Neural progenitor cell (in vitro differentiated cells): ENCODE measurements around the gene MKNK1. TPM values are rescaled to one million over a fixed set of nuclear protein-coding genes. Genes with fewer than 3 reads are reported as not detected.

Experiments used
- DNase-seq: peaks from one replicate; pipeline ENCODE4 v3.0.0-alpha.2; 2016; ENCODE audit warnings: low spot score
- H2AFZ ChIP-seq: fragments of 200-600 bp; sonication (generic); replicated peaks from 2 replicates; pipeline ENCODE4 v1.6.1; 2016; ENCODE audit warnings: antibody characterized with exemption
- H3F3A ChIP-seq: fragments of 200-600 bp; sonication (generic); 2 replicates; pipeline ENCODE4 v1.6.1; 2016; ENCODE audit warnings: antibody characterized with exemption, low read depth
- H3K27ac ChIP-seq: fragments of 200-600 bp; sonication (generic); 2 replicates; pipeline ENCODE4 v1.5.1; 2016; ENCODE audit warnings: mild to moderate bottlenecking
- H3K27me3 ChIP-seq: fragments of 200-600 bp; sonication (generic); 2 replicates; pipeline ENCODE4 v1.6.1; 2016; ENCODE audit warnings: mild to moderate bottlenecking, moderate library complexity
- H3K36me3 ChIP-seq: fragments of 200-600 bp; sonication (generic); 2 replicates; pipeline ENCODE4 v1.5.1; 2016
- H3K4me1 ChIP-seq: fragments of 200-600 bp; sonication (generic); 2 replicates; pipeline ENCODE4 v1.6.1; 2016; ENCODE audit warnings: mixed run types
- H3K4me2 ChIP-seq: fragments of 200-600 bp; sonication (generic); 2 replicates; pipeline ENCODE4 v1.6.1; 2016
- H3K4me3 ChIP-seq: fragments of 200-600 bp; sonication (generic); 2 replicates; pipeline ENCODE4 v1.5.1; 2016
- H3K79me2 ChIP-seq: fragments of 200-600 bp; sonication (generic); 2 replicates; pipeline ENCODE4 v1.6.1; 2016; ENCODE audit warnings: low read depth
- H3K9ac ChIP-seq: fragments of 200-600 bp; sonication (generic); 2 replicates; pipeline ENCODE4 v1.6.1; 2016
- H3K9me3 ChIP-seq: fragments of 200-600 bp; sonication (generic); 2 replicates; pipeline ENCODE4 v1.5.1; 2016; ENCODE audit warnings: low read depth
- H4K20me1 ChIP-seq: fragments of 200-600 bp; sonication (generic); 2 replicates; pipeline ENCODE4 v1.6.1; 2016; ENCODE audit warnings: low read depth
- H3K27ac Mint-ChIP-seq: 3 replicates; pipeline ENCODE4 v1.8.0; 2021; ENCODE audit warnings: mixed read lengths
- H3K27me3 Mint-ChIP-seq: 2 replicates; pipeline ENCODE4 v1.8.0; 2022; ENCODE audit warnings: low read depth, mild to moderate bottlenecking, inconsistent platforms, moderate library complexity, mixed read lengths; ENCODE audit not compliant: insufficient read depth
- H3K36me3 Mint-ChIP-seq: 3 replicates; pipeline ENCODE4 v1.8.0; 2021; ENCODE audit warnings: mixed read lengths
- H3K4me1 Mint-ChIP-seq: 3 replicates; pipeline ENCODE4 v1.8.0; 2021; ENCODE audit warnings: mixed read lengths
- H3K4me3 Mint-ChIP-seq: 3 replicates; pipeline ENCODE4 v1.8.0; 2021; ENCODE audit warnings: mild to moderate bottlenecking, moderate library complexity, mixed read lengths
- H3K9me3 Mint-ChIP-seq: 3 replicates; pipeline ENCODE4 v1.8.0; 2020; ENCODE audit warnings: mixed read lengths
- EZH2 ChIP-seq: fragments of 200-600 bp; sonication (generic); IDR thresholded peaks from 2 replicates; pipeline ENCODE4 v1.6.1; 2017; ENCODE audit warnings: antibody characterized with exemption, mild to moderate bottlenecking, moderate library complexity
- EZH2phosphoT487 ChIP-seq: fragments of 200-600 bp; sonication (generic); IDR thresholded peaks from 2 replicates; pipeline ENCODE4 v1.6.1; 2017; ENCODE audit warnings: antibody characterized with exemption
- total RNA-seq: library from RNA; depleted of rRNA; stranded (reverse); fragments of >200 nt; gene quantifications from 2 replicates; pipeline ENCODE4 v1.2.3, GENCODE V29; 2015; ENCODE audit warnings: low replicate concordance
- TF ChIP-seq, protein P1 (sequence below): fragments of 200-600 bp; sonication (generic); IDR thresholded peaks from 2 replicates; pipeline ENCODE4 v1.5.1; 2017; ENCODE audit warnings: antibody characterized with exemption, mild to moderate bottlenecking

The MKNK1 gene
- total RNA-seq, 1 donor from 2014 or later: 10.5 TPM

DNA sequence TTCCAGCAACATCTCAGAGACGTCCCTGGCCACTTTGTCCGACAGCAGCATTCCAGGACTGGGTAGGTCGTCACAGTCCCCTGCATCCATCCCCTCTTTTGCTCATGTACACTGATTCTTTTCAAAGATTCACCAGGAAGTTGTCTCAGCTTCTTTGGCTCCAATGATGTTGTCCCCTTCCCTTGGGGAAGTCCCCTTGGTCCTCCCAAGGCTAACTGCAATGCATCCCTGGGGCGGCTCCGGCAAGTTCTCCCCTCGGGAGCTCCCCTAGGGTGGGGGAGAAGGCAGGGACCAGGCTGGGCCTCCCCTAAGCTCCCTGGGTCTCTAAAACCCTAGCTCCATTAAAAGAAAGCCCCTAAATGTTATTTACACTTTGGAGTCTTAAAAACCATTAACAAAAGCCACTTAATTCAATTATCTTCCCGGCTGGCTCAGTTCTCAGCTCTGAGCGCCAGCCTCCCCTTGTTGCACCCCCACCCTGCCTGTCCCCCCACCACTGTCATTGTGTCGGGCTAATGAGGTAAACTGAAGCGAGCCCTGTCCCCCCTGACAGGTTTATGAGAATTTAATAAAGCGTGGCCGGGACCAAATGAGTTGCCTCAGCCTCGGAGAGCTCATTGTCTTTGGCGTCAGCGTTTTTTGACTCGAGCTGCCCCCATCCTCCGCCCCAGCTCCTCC is 77.9 kb downstream of the MKNK1 start:
- Histone ChIP-seq H3K27me3 (peaks cover 100% of the 10 kb centered on the region), H3K79me2 (no peaks in the 10 kb centered on the region), H3K4me3 (no peak overlapping the region), H3F3A (peaks cover 36% of the 10 kb centered on the region), H3K9me3 (no peaks in the 10 kb centered on the region), H3K4me2 (peak overlapping the region; percentile 38), H4K20me1 (peaks cover 78% of the 10 kb centered on the region), H2AFZ (no peak overlapping the region), H3K4me1 (peaks cover 37% of the 10 kb centered on the region), H3K27ac (no peak overlapping the region), H3K9ac (no peak overlapping the region), H3K36me3 (no peaks in the 10 kb centered on the region)
- H3K4me1 Mint-ChIP-seq: peaks cover 53% of the 10 kb centered on the region
- DNase-seq: peak; percentile 58
- H3K4me3 Mint-ChIP-seq: peak overlapping the region; percentile 72
- peaks cover 59% of the 10 kb centered on the region for H3K27me3 Mint-ChIP-seq
- H3K36me3 Mint-ChIP-seq: no peaks in the 10 kb centered on the region
- TF ChIP-seq EZH2phosphoT487 (peak; percentile 46), EZH2 (no peak)
- H3K9me3 Mint-ChIP-seq: no peaks in the 10 kb centered on the region
- no peak overlapping the region for H3K27ac Mint-ChIP-seq

GRCh38 chr1:46525253-46525983 is 78.7 kb downstream of the MKNK1 start:
- H3K79me2 ChIP-seq: no peaks in the 10 kb centered on the region
- Mint-ChIP-seq H3K9me3 (no peaks in the 10 kb centered on the region), H3K27ac (no peak overlapping the region), H3K4me3 (peak overlapping the region; percentile 72), H3K4me1 (peaks cover 57% of the 10 kb centered on the region), H3K36me3 (no peaks in the 10 kb centered on the region), H3K27me3 (peaks cover 55% of the 10 kb centered on the region)
- no peak overlapping the region for H2AFZ ChIP-seq
- no peak overlapping the region for H3K4me3 ChIP-seq
- peaks cover 36% of the 10 kb centered on the region for H3F3A ChIP-seq
- peak; percentile 72 for DNase-seq
- TF ChIP-seq EZH2 (no peak), EZH2phosphoT487 (no peak)
- TF ChIP-seq, protein P1, sequence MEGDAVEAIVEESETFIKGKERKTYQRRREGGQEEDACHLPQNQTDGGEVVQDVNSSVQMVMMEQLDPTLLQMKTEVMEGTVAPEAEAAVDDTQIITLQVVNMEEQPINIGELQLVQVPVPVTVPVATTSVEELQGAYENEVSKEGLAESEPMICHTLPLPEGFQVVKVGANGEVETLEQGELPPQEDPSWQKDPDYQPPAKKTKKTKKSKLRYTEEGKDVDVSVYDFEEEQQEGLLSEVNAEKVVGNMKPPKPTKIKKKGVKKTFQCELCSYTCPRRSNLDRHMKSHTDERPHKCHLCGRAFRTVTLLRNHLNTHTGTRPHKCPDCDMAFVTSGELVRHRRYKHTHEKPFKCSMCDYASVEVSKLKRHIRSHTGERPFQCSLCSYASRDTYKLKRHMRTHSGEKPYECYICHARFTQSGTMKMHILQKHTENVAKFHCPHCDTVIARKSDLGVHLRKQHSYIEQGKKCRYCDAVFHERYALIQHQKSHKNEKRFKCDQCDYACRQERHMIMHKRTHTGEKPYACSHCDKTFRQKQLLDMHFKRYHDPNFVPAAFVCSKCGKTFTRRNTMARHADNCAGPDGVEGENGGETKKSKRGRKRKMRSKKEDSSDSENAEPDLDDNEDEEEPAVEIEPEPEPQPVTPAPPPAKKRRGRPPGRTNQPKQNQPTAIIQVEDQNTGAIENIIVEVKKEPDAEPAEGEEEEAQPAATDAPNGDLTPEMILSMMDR: no peak
- no peaks in the 10 kb centered on the region for H3K9me3 ChIP-seq
- no peaks in the 10 kb centered on the region for H3K36me3 ChIP-seq
- H3K4me2 ChIP-seq: peak overlapping the region; percentile 52
- no peak overlapping the region for H3K9ac ChIP-seq
- peaks cover 100% of the 10 kb centered on the region for H3K27me3 ChIP-seq
- peaks cover 38% of the 10 kb centered on the region for H3K4me1 ChIP-seq
- H3K27ac ChIP-seq: no peak overlapping the region
- peaks cover 85% of the 10 kb centered on the region for H4K20me1 ChIP-seq

DNA sequence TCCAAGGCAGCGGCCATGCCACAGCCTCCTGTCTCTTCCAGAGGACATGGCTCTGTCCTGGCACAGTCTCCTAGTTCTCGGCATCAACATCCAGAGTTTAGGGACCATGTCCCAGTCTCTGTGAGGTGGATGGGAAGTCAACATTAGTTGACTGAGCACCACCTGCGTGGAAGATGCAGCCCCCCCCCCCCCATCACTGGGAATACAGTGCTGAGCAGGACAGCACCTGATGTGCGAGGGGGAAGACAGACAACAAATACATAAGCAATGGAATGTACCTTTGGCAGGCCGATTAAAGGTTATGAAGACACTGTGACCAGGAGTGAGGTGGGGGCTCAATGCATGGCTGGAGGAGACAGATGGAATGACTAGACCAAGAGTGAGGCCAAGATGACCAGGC is 79.2 kb downstream of the MKNK1 start:
- H3K4me3 Mint-ChIP-seq: peak overlapping the region; percentile 30
- H3K36me3 Mint-ChIP-seq: no peaks in the 10 kb centered on the region
- H3K4me1 ChIP-seq: peaks cover 43% of the 10 kb centered on the region
- H2AFZ ChIP-seq: no peak overlapping the region
- no peaks in the 10 kb centered on the region for H3K9me3 Mint-ChIP-seq
- H3K4me3 ChIP-seq: no peak overlapping the region
- H4K20me1 ChIP-seq: peaks cover 91% of the 10 kb centered on the region
- H3K27me3 Mint-ChIP-seq: peaks cover 56% of the 10 kb centered on the region
- peaks cover 63% of the 10 kb centered on the region for H3K4me1 Mint-ChIP-seq
- DNase-seq: no peak
- H3K36me3 ChIP-seq: no peaks in the 10 kb centered on the region
- H3F3A ChIP-seq: peaks cover 36% of the 10 kb centered on the region
- H3K4me2 ChIP-seq: peak overlapping the region; percentile 52
- no peaks in the 10 kb centered on the region for H3K9me3 ChIP-seq
- TF ChIP-seq, protein P1: no peak
- TF ChIP-seq EZH2 (no peak), EZH2phosphoT487 (no peak)
- peak overlapping the region; percentile 55 for H3K27ac Mint-ChIP-seq
- no peaks in the 10 kb centered on the region for H3K79me2 ChIP-seq
- peaks cover 98% of the 10 kb centered on the region for H3K27me3 ChIP-seq
- H3K9ac ChIP-seq: no peak overlapping the region
- no peak overlapping the region for H3K27ac ChIP-seq
